Esophagus mucosa (tissue), 1 donor: ENCODE measurements around the gene NCAPD2. TPM values are rescaled to one million over a fixed set of nuclear protein-coding genes. Genes with fewer than 3 reads are reported as not detected.

ENCODE experiments used
- ATAC-seq: fragments of 200-7000 bp; cut with Tn5 transposase; one replicate; pipeline ENCODE4 v1.9.1; 2020
- total RNA-seq: library from RNA; stranded (reverse); gene quantifications from one replicate; pipeline ENCODE4 v1.2.4, GENCODE V29; 2023
- donor health status: DM: yes; HTN: yes; CAD: no.

The NCAPD2 gene
- 37.4 TPM for total RNA-seq

DNA sequence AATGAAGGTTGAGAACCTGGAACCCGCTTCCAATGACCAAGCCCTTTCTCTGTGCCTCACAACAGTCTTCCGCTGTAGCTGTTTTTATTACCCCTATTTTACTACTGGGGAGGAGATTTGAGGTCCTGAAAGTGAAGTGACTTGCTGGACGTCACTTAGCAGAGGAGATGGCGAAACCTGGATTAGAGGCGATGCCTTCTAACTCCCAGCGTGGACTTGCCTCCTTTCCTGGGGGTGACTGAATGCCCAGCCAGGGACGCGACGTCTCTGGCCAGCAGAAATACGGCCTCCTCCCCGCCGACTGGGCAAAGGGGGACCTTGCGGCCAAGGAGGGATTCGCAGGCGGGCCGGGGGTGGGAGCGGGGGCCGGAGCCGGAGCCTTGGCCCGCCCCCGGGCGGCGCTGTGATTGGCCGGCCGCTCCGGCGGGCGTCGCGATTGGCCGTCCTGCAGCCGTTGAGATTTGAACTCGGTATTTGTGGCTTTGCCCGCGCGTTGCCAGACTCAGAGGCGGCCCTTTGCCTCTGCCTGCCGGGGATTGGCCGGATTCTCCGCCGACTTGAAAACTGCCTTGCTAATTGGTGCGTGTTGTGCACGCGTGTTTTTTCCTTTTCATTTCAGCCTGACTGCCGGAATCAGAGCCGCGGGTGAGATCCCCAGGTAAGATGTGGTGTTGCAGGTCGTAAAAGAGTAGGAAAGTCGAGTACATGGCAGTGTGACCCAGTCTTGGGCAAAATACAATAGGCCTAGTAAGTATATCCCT is at the start of gene NCAPD2:
Gene NCAPD2 (plus strand): TSS at position 606 of the 761 bp plus-strand sequence. CDS start 997 bp downstream, outside the sequence.
- ATAC-seq: peak; percentile 95

DNA sequence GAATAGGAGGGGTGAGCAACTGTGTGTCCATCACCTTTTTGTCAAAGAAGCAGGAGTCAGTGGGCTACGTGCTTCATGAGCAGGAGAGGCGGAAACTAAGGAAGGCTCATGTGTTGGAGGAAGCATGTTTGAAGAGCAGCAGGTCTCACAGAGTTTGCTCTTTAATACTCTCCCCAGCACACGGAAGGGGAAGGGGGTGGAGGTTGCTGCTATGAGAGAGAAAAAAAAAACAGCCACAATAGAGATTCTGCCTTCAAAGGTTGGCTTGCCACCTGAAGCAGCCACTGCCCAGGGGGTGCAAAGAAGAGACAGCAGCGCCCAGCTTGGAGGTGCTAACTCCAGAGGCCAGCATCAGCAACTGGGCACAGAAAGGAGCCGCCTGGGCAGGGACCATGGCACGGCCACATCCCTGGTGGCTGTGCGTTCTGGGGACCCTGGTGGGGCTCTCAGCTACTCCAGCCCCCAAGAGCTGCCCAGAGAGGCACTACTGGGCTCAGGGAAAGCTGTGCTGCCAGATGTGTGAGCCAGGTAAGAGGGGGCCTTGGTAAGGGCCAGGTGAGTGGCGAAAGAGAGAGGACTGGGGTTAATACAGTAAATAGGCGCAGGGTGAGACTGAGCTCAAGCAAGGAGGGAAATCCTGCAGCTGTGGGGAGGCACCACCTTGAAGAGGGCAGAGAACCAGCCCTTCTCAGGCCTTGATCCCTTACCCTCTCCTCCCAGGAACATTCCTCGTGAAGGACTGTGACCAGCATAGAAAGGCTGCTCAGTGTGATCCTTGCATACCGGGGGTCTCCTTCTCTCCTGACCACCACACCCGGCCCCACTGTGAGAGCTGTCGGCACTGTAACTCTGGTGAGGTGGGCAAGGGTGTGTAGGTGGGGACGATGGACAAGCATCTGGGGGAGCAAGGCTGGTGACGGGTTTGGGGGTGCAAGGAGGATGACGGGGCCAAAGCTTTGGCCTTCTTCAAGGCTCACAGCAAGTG is 48.9 kb upstream of the NCAPD2 start, which contains the start of gene CD27:
Gene CD27 (plus strand): TSS at position 252 of the 985 bp plus-strand sequence. CDS start 141 bp downstream, at position 393.
- ATAC-seq: no peak

- no peak for ATAC-seq
Observed at GRCh38 chr12:6450091-6450868, 43.6 kb upstream of the NCAPD2 start.

DNA sequence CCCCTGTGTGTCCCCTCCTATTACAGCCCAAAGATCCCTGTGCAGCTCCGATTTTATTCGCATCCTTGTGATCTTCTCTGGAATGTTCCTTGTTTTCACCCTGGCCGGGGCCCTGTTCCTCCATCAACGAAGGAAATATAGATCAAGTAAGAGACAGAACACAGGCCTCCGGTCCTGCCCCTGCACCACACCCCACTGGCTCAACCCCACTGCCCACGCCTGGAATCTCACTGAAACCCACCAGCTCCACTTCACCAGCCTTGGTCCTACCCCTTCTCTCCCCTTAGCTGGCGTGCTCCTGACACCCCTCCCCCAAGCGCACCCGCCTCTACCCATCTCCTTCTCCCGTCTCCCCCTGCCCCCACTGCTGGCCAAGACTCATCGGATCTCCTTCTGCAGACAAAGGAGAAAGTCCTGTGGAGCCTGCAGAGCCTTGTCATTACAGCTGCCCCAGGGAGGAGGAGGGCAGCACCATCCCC is 43.0 kb upstream of the NCAPD2 start:
- peak; percentile 5 for ATAC-seq

GRCh38 chr12:6451348-6452244 is 42.3 kb upstream of the NCAPD2 start, which contains the start of gene TAPBPL:
Gene TAPBPL, plus strand, starts transcription at chr12:6452042. Its CDS starts 207 bp downstream, at chr12:6452249.
- peak; percentile 64 for ATAC-seq

GRCh38 chr12:6452245-6452943 is 41.5 kb upstream of the NCAPD2 start:
- peak; percentile 19 for ATAC-seq

GRCh38 chr12:6452944-6453630 is 40.8 kb upstream of the NCAPD2 start:
- ATAC-seq: peak; percentile 68

DNA sequence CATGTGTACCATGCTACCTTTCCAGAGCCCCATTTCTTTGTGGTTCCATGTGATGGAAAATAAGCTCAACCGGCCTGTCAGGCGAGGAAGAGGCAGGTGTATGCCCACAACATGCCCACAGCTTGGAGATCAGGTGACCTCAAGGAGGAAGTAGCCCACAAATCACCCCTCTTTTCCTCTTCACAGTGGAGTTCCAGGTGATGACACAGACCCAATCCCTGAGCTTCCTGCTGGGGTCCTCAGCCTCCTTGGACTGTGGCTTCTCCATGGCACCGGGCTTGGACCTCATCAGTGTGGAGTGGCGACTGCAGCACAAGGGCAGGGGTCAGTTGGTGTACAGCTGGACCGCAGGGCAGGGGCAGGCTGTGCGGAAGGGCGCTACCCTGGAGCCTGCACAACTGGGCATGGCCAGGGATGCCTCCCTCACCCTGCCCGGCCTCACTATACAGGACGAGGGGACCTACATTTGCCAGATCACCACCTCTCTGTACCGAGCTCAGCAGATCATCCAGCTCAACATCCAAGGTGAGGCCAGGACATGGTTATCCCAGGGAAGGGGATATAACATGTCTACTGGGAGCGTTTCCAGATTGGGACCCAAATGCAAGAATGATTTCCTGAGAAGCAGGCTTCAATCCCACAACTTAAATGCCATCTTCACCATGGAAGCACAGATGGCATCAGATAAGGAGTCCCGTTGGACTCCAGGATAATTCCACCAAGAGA is 36.5 kb upstream of the NCAPD2 start:
- no peak for ATAC-seq

GRCh38 chr12:6458281-6459003 is 35.5 kb upstream of the NCAPD2 start:
- ATAC-seq: no peak

DNA sequence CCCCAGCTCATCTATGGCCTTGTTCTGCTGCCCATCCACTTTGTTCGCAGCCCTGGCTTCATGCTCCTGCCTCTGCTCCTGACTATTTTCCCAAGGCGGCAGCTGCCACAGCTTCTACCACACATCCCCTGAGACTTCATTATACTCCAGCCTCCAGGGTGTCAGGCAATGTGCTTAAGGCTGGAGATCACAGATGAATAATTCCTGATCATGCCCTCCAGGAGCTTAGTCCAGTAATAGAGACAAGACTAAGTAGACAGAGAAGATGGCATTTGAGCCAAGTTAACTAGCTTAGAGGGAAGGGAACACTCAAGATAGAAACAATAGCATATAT is 34.9 kb upstream of the NCAPD2 start:
- no peak for ATAC-seq

DNA sequence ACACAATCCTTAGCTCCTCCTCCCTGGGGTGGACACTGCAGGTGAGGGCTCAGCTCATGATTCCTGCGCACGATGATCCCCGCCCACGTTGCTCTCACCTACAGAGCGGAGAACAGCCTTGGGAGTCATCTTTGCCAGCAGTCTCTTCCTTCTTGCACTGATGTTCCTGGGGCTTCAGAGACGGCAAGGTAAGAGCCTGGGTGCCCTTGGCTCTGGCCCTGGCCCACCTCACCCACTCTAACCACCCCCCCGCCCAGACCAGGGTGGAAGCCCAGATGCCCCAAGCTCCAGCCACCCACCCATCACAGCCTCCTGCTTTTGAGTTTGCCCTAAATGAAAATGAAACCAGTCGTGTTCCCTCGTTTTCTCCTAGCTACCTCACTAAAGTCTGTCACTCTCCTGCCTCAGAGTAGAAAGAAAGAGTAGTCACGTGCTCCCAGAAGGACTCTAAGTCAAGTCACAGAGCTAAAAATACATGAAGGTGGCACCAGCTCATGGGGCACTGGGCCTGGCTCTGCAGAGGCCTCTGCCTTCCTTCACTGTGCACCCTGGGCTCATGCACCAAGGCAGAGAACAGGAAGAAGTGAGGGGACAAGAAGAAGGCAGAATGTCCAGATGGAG is 33.0 kb upstream of the NCAPD2 start:
- no peak for ATAC-seq

GRCh38 chr12:6461401-6462233 is 32.3 kb upstream of the NCAPD2 start:
- peak; percentile 54 for ATAC-seq

DNA sequence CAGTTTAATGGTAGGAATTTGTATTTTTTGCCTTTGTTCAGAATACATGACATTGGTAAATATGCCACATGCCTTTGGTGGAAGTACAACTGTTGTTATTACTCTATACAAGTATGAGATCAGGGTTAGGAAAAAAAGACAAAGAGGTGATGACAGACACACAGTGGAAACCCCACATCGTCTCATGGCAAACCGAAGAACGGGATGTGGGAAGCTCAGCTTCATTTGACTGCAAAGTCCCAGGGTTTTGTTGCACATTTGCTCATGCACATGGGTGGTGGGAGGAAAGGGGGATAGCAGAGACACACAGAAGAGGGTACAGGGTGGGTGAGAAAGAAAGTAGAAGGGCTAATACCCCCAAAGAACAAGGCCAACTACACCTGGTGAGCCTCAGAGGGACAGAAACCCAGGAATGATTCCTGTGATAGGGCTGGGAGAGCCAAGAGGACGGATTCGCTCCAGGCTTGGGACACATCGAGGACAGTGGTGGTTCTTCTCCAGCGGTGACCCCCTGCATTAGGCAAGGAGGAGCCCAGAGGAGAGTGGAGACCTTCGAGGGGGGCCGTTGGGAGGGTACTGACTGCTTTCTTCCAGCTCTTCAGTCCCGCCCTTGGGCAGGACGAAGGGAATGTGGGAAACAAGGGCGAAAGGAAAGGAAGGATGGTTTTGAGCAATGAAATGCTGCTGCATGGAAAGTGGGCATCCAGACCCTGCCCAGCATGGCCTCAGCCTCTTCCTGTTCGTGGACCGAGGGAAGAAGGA is 31.5 kb upstream of the NCAPD2 start:
- peak; percentile 5 for ATAC-seq

DNA sequence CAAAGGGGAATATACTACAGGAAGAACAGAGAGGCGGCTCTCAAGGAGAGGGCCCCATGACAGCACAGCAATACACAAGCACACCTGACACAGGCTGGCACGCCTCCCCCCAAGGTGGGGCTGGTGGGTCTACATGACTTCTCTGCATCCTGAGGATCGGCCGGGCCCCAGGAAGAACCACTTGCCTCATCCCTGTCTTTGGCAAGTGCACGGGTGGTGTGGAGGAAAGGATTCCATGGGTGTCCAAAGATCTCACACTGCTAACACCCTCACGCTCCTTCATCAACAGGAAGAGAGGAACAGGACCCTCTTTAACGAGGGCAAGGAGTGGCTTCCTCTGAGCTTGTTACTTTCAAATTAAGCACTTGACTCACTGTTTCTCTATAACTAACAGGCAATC is 30.7 kb upstream of the NCAPD2 start:
- no peak for ATAC-seq

GRCh38 chr12:6463858-6464257 is 30.0 kb upstream of the NCAPD2 start:
- no peak for ATAC-seq

- ATAC-seq: no peak
Observed at GRCh38 chr12:6464531-6464930, 29.4 kb upstream of the NCAPD2 start.
